ENCODE measurements around the gene AGPAT2. TPM values are rescaled to one million over a fixed set of nuclear protein-coding genes. Genes with fewer than 3 reads are reported as not detected.

AGPAT2 gene
- total and polyA plus RNA-seq, 2 donors (not counting 1 experiment from before 2014, with no cell fraction given) = 25.1 to 43.3 TPM

DNA sequence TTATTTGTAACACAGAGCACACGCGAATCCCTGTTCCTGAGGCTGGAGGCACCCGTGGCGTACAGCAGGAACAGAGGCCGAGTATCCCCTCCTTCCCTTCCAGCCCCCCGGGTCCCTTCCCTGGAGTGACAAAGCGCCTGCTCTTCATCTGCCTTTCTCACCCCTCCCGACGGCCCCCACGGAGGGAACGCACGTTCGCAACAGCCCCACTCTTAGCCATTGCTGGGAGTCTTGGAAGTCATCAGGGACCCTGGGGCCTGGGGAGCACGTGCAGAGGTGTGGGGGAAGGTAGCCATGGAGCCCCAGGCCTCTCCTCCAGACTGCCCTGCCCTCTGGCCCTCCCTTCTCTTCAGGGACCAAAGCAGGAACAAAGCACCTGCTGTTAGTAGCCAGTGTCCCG, 2.5 kb downstream of the AGPAT2 start:
- no peak overlapping the region for H3K27ac ChIP-seq (ENCODE audit: insufficient read depth, low read length)
- H4K20me1 ChIP-seq (ENCODE audit: control insufficient read depth, extremely low read depth, insufficient read depth, low read length) = no peaks in the 10 kb centered on the region
- no peaks in the 10 kb centered on the region for H3K27me3 ChIP-seq (ENCODE audit: control insufficient read depth, insufficient read depth, low read length)
- H3K4me2 ChIP-seq (ENCODE audit: extremely low read depth, insufficient read depth, low read length) = no peak overlapping the region
- no peaks in the 10 kb centered on the region for H3K36me3 ChIP-seq (ENCODE audit: control insufficient read depth, insufficient read depth, low read length)
- H3K9ac ChIP-seq (ENCODE audit: insufficient read depth, low read length) = no peak overlapping the region
- H3K79me2 ChIP-seq (ENCODE audit: control insufficient read depth, insufficient read depth, low read length) = peaks cover 5% of the 10 kb centered on the region
- no peaks in the 10 kb centered on the region for H3K9me3 ChIP-seq (ENCODE audit: control insufficient read depth, insufficient read depth, low read depth, low read length)
- H3K4me3 ChIP-seq (replicated peaks in 1 of 4; ENCODE audit: control extremely low read depth in 1 of 4, insufficient read depth in 1 of 4, low read depth in 3 of 4, low read length in 4 of 4) = no peak overlapping the region
- TF ChIP-seq, protein P1, sequence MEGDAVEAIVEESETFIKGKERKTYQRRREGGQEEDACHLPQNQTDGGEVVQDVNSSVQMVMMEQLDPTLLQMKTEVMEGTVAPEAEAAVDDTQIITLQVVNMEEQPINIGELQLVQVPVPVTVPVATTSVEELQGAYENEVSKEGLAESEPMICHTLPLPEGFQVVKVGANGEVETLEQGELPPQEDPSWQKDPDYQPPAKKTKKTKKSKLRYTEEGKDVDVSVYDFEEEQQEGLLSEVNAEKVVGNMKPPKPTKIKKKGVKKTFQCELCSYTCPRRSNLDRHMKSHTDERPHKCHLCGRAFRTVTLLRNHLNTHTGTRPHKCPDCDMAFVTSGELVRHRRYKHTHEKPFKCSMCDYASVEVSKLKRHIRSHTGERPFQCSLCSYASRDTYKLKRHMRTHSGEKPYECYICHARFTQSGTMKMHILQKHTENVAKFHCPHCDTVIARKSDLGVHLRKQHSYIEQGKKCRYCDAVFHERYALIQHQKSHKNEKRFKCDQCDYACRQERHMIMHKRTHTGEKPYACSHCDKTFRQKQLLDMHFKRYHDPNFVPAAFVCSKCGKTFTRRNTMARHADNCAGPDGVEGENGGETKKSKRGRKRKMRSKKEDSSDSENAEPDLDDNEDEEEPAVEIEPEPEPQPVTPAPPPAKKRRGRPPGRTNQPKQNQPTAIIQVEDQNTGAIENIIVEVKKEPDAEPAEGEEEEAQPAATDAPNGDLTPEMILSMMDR (conservative IDR thresholded peaks at IDR 0.05 in 1 of 2, IDR thresholded peaks at IDR 0.05 in 1 of 2; ENCODE audit: low read depth in 1 of 2, low read length in 2 of 2) = no peak
- no peak for TF ChIP-seq EZH2 (IDR thresholded peaks at IDR 0.05; ENCODE audit: low read length, missing control alignments)
- no peak overlapping the region for H2AFZ ChIP-seq (ENCODE audit: low read length)
- peaks cover 8% of the 10 kb centered on the region for H3K4me1 ChIP-seq (ENCODE audit: control insufficient read depth, extremely low read depth, insufficient read depth, low read length)
- DNase-seq (ENCODE audit: low read depth in 2 of 2) = no peak

DNA sequence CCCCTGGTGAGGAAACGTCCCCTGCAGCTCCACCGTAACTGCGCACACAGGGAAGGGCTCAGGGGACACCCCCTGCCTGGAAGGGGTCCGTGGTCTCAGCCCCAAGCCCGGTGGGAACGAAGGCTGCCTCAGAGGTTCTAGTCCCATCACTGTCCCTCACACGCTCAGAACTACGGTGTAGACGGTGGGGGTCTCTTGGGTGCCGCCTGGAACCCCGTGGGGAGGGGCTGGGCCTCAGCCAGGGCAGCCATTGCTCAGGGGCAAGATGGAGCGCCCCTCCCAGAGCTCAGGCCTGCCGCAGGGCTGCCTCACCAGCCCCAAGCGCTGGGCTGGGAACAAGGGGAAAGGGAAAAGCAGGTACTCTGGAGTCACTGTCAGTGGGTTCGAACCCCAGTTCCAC, 2.9 kb downstream of the AGPAT2 start:
- no peak overlapping the region for H2AFZ ChIP-seq (ENCODE audit: low read length)
- TF ChIP-seq, protein P1 (conservative IDR thresholded peaks at IDR 0.05 in 1 of 2, IDR thresholded peaks at IDR 0.05 in 1 of 2; ENCODE audit: low read depth in 1 of 2, low read length in 2 of 2) = no peak
- TF ChIP-seq EZH2 (IDR thresholded peaks at IDR 0.05; ENCODE audit: low read length, missing control alignments) = no peak
- H3K9me3 ChIP-seq (ENCODE audit: control insufficient read depth, insufficient read depth, low read depth, low read length) = no peaks in the 10 kb centered on the region
- peaks cover 8% of the 10 kb centered on the region for H3K4me1 ChIP-seq (ENCODE audit: control insufficient read depth, extremely low read depth, insufficient read depth, low read length)
- H3K4me3 ChIP-seq (replicated peaks in 1 of 4; ENCODE audit: control extremely low read depth in 1 of 4, insufficient read depth in 1 of 4, low read depth in 3 of 4, low read length in 4 of 4) = no peak overlapping the region
- no peak overlapping the region for H3K9ac ChIP-seq (ENCODE audit: insufficient read depth, low read length)
- H3K79me2 ChIP-seq (ENCODE audit: control insufficient read depth, insufficient read depth, low read length) = peaks cover 5% of the 10 kb centered on the region
- no peaks in the 10 kb centered on the region for H4K20me1 ChIP-seq (ENCODE audit: control insufficient read depth, extremely low read depth, insufficient read depth, low read length)
- H3K27ac ChIP-seq (ENCODE audit: insufficient read depth, low read length) = no peak overlapping the region
- H3K4me2 ChIP-seq (ENCODE audit: extremely low read depth, insufficient read depth, low read length) = no peak overlapping the region
- H3K27me3 ChIP-seq (ENCODE audit: control insufficient read depth, insufficient read depth, low read length) = no peaks in the 10 kb centered on the region
- DNase-seq (ENCODE audit: low read depth in 2 of 2) = no peak
- no peaks in the 10 kb centered on the region for H3K36me3 ChIP-seq (ENCODE audit: control insufficient read depth, insufficient read depth, low read length)

DNA sequence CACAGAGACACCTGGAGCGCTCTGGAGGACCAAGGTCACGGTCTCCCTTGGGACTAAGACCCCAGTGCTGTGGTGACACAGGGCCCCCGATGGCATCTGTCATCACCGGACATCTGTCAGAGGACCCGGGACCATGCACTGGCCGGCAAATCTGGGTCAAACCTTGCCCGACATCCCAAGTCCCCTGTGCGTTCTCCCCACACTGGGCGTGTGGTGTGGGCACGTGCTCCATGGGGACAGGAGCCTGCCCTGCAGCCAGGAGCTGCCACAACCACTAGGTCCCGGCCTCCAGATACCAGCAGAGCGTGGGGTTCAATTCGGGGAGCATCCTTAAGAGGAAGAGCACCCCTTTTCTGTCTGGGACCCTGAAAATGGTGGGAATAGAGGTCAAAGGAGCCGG, 3.5 kb downstream of the AGPAT2 start:
- no peaks in the 10 kb centered on the region for H3K36me3 ChIP-seq (ENCODE audit: control insufficient read depth, insufficient read depth, low read length)
- no peak for DNase-seq (ENCODE audit: low read depth in 2 of 2)
- H3K27ac ChIP-seq (ENCODE audit: insufficient read depth, low read length) = no peak overlapping the region
- peaks cover 5% of the 10 kb centered on the region for H3K79me2 ChIP-seq (ENCODE audit: control insufficient read depth, insufficient read depth, low read length)
- TF ChIP-seq, protein P1 (conservative IDR thresholded peaks at IDR 0.05 in 1 of 2, IDR thresholded peaks at IDR 0.05 in 1 of 2; ENCODE audit: low read depth in 1 of 2, low read length in 2 of 2) = no peak
- TF ChIP-seq EZH2 (IDR thresholded peaks at IDR 0.05; ENCODE audit: low read length, missing control alignments) = no peak
- no peaks in the 10 kb centered on the region for H3K27me3 ChIP-seq (ENCODE audit: control insufficient read depth, insufficient read depth, low read length)
- no peaks in the 10 kb centered on the region for H4K20me1 ChIP-seq (ENCODE audit: control insufficient read depth, extremely low read depth, insufficient read depth, low read length)
- H2AFZ ChIP-seq (ENCODE audit: low read length) = no peak overlapping the region
- H3K4me1 ChIP-seq (ENCODE audit: control insufficient read depth, extremely low read depth, insufficient read depth, low read length) = peaks cover 8% of the 10 kb centered on the region
- no peak overlapping the region for H3K9ac ChIP-seq (ENCODE audit: insufficient read depth, low read length)
- no peaks in the 10 kb centered on the region for H3K9me3 ChIP-seq (ENCODE audit: control insufficient read depth, insufficient read depth, low read depth, low read length)
- no peak overlapping the region for H3K4me2 ChIP-seq (ENCODE audit: extremely low read depth, insufficient read depth, low read length)
- H3K4me3 ChIP-seq (replicated peaks in 1 of 4; ENCODE audit: control extremely low read depth in 1 of 4, insufficient read depth in 1 of 4, low read depth in 3 of 4, low read length in 4 of 4) = no peak overlapping the region

All from fibroblast of lung (primary cell).